NK-92 treated with Interleukin-12 subunit alpha and Interleukin-12 subunit beta, amount 100 ng/mL, for 24 hours (cell line): ENCODE measurements around the gene MYLK.

Source experiments
- DNase-seq: peaks from one replicate; lab custom pipeline; 2025; lab: John Stamatoyannopoulos, UW

MYLK gene

DNA sequence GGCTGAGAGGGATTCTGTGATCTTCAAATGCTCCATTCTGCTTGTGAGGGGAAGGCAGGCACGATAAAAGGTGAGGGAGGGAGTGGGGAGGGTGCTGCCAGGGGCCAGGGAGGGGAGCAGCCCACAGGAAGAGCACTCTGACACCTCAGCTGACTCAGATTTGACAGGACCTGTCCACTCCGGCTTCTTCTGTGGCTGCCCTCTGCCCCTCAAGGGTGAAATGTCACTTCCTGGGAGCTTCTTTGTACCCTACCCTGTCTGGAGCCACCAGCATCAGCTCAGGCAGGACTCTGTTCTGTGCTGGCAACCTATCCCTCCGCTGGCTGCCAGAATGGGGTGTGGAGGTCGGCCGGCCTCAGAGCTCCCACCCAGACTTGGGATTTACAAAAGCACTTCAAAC is 185.3 kb downstream of the MYLK start:
- DNase-seq = no peak

DNA sequence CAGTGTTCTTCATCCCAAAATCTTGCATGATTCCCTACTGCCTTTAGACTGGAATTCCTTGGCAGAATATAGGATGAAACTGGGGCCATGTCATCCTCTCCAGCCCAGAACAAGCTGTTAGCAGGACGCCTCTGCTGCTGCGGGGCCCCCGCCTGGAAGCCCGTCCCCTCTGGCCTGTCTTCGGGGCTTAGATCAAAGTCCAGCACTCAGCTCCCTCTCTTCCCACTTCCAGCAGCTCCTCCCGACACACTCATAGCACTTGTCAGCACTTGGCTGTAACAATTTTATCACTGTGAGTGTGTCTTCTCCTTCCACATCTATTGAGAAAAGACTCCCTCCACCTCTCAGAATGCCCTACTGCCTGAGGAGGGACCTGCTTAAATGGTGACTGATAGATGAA is 187.3 kb downstream of the MYLK start:
- no peak for DNase-seq

DNA sequence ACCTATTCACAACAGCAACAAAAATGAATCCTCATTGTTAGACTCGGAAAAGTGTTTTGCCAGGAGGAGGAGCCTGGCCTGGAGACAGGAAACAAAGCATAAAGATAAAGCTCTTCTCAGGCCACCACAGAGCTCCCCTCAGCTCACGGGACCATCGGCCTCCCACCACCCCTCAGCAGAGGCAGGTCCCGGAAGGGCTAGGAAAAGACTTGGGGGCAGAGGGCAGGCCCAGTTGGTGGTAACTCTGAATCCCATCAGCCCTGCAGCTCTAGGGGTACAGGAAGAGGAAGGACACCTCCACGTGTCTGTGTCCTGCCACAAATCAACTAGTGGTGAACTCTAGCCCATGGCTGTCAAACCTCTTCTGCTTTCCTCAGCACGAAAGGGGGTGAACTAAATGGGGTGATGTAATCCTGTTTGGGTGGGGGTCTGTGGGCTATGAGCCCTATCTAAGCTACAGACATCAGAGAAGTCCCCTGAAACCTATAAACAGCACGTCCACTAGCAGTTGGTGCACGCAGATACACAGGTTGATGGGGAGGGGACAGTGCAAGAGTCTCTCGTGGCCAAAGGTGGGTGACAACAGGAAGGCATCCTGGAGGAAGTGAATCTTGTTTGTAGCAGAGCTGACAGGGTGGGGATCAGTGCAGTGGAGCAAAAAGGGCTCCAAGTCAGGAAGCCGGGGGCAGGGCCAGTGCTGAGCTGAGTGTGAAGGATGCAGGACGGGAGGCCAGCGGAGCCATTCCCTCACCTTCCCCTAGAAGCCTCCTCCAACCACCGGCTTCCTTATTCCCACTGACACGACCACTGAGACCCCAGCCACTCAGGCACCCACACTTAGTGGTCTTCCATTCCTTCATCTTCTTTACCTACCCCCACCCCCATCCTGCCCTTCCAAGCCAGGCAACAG is 188.1 kb downstream of the MYLK start:
- DNase-seq = no peak

DNA sequence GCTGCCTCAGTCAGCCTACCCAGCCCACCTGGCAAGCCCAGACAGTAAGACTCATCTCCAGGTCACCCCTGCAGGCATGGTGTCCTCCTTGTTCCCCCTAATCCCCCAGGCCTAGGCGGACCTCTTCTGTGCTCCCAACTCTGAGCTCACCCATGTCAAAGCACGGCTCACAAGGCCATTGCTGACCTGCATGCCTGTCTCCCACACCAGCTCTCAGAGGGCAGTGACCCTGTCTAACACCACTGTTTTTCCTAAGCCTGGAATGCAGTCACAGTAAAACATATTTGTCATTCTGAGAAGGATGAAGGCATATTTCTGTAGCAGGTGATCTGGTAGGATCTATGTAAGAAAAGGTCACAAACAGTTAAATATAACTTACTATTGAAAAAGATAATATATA is 189.0 kb downstream of the MYLK start:
- DNase-seq = no peak

DNA sequence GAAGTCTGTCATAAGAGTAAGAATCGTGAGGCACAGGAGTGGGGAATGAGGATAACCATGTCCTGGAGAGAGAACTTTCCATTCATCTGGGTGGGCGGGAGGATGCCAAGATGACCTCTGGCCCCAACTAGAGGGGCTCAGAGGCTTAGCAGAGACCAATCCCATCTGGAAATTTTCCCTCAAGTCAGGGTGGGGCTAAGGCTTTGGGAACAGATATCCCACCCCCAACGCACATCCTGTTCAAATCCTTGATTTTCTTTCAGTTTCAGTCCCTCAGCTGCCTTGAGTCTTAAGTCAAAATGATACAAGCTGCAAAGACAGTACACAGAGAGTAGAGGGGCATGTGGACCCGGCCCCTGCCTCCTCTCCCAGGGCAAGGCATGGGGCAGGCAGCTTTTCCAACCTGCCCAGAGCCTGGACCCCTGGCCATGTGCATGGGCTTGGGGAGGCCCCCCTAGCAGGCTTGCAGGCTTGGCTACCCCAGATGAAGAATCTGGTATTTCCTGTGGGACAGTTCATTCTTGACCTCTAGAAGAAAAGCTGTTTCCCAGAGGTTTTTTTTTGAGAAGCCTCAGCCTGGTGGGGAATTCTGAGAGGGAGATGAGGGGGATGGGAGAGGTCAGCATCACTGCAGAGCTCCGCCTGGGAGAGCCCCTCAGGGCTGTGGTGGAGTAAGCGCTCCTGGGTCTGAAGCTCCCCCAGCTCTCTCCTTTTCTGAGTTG is 189.6 kb downstream of the MYLK start:
- no peak for DNase-seq

DNA sequence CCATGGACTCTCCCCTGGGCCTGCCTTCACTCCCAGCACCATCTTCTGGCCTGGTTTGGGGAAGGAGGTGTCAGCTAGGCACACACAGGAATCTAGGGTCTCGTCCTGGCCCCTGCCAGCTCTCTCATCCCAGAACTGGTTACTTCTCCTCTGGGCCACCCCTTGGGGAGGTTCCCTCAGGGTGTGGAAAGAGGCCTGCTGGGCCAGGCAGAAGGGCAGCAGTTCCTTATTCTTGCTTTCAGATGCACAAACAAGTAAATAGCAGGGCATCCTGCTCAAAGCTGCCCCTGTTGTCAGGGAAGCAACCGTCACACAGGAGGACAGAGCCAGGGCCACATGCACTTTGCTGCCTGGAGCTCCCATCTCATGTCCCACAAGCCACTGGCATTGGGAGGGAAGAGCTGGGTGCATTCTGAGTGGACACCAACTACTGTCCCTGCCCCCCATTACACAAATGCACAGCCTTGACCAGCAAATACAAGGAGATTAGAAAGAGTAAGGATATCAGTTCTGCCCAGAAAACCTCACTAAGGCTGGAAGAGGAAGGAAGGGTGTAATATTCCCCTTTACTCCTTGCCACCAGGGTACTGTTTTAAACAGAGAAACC is 190.4 kb downstream of the MYLK start:
- DNase-seq = no peak

DNA sequence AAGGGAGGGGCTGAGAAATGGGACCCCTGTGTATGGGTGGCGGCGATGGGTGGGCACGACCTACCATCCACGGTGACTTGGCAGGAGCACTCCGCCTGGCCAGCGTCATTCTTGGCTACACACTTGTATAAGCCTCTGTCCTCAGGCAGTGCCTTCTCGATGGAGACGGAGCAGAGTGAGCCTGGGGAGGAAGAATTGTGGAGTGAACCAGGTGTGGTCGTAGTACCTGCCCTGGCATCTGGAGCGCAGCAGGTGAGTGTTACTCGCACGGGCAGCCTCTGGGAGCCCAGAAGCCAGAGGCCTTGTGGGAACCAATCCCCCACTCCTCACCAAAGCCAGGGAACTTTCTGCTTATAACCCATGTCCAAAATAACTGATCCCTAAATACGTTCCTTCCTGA is 191.5 kb downstream of the MYLK start:
- no peak for DNase-seq

DNA sequence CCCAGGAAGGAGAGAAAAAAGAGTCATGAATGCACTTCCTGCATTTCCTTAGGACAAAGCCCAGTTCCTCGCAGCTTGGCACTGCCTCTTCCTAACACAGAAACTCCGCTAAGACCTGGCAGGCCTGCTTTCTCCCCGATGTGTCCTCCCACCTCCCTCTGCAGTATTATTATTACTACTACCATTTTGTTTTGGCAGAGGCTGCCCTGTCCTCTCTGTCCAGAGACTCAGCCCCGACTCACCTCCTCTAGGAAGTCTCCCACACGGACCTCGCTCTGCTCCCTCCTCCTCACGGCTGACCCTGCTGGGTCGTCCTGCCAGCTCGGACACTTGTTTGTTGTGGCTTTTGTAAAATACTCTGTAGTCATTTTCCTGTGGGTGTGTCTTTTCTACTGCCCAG is 192.1 kb downstream of the MYLK start:
- DNase-seq = no peak

DNA sequence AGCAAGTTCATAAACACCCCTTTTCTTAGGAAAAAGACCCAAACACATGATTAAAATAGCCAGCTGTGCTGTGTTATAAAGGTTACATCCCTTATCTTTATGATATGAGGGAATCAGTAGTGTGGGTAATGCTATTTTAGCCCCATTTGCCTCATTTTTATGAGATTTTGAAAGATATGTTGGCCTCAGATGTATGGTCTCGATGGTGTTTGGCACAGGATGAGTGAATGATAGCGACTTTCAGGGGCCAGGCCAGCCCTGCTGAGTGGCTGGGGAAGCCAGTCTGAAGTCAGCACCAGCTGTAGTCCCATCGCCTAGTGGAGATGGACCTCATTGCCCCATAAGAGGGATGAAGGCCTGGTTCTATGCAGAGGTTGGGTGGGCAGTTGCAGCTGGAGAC is 194.3 kb downstream of the MYLK start:
- no peak for DNase-seq

DNA sequence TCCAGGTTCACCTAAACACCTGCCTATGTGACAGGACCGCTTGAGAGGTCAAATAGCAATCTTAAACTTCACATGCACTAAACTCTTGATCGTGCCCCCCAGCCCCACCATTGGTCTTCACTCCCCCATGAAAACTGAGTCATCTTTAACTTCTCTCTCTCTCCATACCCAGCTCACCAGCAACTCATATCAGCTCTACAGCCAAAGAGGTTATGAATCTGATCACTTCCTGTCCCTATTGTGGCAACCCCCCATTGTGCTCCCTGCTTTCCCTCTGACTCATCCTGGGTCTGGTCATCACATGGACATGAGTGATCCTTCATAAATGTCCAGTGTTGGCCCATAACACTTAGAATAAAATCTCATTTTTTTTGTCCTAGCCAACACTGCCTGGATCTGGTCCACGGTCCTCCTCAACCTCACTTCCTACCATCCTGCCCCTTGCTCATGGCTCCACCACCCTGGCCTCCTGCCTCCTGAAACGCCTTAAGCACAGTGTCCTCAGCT is 195.8 kb downstream of the MYLK start:
- DNase-seq = no peak

DNA sequence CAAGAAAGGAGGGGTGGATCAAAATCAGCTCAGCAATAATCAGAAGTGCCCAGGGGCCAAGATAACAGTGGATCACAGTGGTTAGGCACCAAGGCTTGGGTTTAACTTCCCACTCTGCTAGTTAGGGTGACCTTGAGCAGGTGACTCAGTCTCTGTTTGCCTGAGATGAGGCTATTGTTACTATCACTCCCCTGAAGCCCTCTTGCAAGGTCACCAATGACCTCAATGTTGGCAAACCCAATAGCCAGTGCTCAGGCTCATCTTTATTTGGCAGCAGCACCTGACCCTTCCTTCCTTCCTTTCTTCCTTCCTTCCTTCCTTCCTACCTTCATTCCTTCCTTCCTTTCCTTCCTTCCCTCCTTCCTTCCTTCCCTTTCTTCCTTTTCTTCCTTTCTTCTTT is 196.8 kb downstream of the MYLK start:
- DNase-seq = no peak

DNA sequence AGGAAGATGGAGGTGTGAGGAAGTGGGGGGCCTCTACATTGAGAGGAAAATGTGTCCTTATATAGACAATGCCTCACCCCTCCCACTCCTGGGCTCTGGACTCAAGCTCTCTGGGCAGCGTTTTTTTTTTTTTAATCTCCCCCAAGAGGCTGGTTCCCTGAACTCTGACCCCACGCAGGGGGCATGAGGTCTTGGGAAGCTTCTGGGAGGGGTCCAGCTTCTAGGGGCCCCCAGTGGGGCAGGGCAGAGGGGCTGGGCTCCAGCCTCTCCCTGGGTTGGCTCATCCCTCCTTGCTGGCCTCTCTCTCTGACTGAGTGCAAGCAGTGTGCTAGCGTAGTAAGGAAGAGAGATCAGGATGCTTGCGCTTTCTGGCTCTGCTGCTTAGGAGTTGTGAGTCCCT is 197.9 kb downstream of the MYLK start:
- no peak for DNase-seq

DNA sequence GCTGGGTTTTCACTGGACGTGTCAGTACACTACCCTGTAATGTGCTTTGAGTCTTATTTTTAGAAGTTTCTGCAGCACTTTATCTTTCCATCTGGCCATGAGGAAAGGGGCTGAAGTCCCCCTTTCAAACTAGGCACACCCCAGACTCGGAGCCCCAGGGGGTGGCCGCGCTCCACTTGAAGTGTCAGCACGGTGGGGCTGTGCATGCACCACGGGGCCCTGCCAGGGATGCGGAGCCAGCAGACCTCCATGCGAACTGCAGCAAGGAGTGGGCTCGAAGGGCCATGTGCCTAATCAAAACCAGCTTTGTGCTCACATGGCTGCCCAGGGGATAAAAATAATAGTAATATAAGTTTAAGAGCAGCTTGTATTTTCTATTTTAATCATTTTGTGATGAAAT is 198.4 kb downstream of the MYLK start:
- DNase-seq = no peak

DNA sequence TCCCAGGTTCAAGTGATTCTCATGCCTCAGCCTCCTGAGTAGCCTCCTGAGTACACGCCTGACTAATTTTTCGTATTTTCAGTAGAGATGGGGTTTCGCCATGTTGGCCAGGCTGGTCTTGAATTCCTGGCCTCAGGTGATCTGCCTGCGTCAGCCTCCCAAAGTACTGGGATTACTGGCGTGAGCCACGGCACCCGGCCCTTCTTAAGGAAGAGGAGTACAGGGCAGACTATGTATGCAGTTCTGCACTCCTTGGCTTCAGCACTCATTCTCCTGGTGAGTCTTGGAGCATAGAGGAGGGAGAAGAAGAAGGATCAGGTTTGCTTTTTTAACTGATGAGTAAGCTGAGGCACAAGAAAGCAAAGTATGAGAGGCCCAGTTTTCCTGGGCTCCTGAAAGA is 199.5 kb downstream of the MYLK start:
- DNase-seq = no peak

DNA sequence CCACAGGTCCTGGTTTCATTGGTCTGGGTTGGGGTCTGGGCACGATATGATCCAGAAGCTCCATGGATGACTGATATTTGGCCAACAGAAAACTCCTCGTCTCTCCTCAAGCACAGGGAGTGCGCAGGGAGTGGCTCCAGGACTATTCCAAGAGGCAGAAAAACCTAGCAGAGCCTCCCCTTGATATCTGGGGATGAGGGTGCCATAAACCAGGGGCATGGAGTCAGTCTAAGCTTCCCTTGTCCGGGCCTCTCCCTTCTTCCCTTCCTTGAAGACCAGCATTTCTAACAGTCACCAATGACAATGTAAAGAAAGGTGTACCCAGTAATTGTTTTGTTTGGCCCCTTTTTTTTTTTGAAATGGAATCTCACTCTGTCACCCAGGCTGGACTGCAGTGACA is 199.9 kb downstream of the MYLK start:
- no peak for DNase-seq

DNA sequence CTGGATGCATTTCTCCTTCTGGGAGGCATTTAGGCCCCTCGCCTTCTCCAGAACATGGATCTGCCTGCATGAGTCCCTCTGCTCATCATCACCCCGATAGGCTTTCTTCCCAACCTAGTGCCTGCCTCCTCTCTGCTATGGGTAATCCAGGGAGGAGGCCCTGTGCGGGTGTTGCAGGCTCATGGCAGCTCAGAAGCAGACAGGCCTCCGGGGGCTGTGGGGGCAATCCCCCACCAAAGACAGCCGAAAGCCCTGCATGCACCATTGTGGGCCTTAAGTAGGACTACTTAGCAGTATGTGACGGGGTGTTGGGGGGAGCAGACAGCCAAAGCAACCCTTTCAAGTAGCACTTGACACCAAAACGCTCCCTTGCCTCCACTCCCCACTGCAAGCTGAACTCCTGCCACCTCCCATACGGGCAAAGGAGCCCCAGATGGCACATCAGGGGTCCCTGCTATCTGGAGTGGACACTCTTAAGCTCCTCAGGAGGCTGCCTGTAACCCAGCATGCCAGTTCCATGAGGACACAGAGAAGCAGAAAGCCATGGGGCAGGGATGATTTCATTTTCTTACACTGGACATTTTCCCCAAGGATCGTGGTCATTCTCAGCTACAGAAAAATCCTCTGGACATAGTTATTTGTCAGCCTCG is 200.5 kb downstream of the MYLK start:
- DNase-seq = no peak

DNA sequence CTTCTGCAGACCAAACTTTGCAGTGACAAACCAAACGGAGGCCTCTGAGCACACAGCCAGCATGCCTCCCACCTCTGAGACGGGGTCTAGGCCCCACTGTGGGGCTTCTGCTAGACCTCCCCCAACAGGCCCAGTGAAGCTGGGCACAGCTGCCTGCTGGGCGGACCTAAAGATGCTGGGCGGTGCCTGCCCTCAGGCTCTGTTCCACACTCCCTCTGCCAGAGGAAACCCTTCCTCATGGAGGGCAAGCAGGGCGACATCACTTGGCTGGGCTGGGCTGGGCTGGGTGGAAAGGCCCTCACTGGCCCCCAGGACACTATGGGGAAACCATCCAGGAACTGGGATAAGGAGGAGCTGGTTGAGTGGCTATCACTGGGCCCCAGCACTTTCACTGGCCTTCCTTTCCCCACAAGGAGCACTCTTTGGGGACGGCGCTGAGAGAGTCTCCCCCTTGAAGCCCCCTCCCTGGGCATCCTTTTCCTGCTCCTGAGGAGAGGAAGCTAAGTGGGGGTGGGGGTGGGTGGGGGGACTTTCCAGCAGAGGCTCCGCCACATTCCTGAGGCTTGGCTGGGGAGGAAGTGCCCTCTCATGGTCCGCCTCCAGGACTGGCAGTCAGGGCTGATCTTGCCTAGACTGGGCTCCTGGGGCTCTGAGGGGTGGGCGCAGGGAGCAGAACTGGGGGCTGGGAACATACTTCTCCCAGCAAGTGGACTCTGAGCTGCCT is 201.2 kb downstream of the MYLK start:
- DNase-seq = no peak

DNA sequence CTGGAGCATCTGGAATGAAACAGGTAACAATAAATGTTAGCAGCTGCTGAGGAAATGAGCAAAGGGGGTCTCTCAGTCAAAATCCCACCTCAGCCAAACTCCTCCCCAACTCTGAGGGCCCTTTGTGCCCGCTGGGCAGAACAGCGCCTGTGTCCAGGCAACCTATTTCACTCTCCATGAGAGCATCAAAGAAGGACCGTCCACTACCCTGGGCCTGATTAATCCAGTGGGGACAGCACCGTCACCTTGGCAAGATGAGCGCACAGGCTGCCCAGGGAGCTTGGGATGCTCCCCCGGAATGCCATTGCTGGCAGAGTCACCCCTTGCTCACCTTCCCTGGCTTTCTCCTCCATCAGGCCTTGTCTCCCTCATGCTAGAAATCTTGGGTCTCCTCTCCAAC is 201.8 kb downstream of the MYLK start:
- DNase-seq = no peak

DNA sequence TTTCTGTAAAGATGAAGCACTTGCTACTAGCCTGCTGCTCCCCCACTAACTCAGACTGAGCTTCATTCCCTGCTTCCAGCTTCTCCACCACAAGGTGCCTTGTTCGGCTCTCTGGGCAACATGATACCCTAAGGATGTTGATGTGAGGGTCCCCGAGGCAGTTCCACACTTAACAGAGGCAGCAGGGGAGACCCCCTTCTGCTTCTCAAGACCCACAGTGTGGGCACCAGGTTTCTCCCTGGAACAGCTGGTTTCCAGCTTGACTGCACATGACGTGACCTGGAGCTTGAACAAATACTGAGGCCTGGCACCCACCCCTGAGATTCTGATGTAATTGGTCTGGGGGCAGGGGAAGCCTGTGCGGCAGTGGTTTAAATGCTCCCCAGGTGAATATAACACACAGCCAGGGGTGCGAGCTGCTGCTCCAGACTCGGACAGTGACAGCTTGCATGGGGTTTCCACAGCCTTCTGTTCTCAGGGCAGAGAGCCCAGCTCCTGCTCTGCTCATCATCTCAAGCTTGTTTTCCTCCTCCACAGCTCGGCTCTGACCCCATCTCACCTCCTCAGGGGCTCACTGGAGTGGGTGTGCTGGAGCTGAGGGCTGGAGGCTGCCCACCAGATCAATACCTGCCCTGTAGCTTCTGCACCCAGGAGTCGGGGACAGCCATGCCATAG is 204.3 kb downstream of the MYLK start:
- DNase-seq = no peak

DNA sequence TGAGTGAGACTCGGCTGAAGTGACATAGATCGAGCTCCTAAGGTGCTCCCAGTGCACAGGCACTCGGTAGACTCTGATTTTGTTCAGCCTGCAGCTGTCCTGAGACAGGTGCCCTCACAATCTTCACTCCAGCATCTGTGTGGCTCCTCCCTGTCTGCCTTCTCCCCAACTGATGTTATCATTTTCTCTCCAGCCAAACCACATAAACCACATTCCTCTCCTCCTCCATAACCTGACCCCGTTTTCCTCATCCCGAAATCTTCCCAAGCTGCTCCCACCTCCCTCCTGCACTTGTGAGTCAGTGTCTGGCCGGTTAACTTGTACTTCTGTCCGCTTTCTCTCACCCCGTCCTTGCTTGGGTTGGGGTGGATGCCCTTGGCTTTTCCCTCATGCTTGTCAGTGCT is 206.0 kb downstream of the MYLK start:
- no peak for DNase-seq
